Measurements from ENCODE around the gene PITPNC1. TPM values are rescaled to one million over a fixed set of nuclear protein-coding genes. Genes with fewer than 3 reads are reported as not detected.

PITPNC1 gene
- total and polyA plus RNA-seq, 2 of the 13 experiments (the other 11 are each of a cell fraction or from before 2014, with no cell fraction given): 4.1 to 5.7 TPM

DNA sequence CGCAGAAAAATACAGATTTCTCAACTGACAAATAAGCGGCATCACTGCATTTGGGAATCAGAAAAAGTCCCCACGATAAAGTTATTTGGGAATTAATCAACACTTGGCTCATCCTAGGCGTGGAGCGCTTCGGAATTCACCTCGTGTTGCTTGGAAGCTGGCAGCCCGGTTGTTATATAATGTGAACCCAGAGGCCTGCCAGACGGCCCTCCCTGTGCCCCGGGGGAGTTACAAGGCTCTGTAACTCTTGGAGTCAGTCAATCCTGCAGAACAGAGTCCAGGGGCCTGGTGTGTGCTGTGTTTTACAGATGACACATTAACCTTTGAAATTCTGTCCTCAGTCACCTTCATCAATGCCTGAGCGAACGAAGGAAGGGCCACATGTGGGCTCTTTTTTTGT, 111.1 kb downstream of the PITPNC1 start:
- Histone ChIP-seq H3K4me1 (ENCODE audit: insufficient read depth, low read length) (peaks cover 17% of the 10 kb centered on the region), H3K27ac (ENCODE audit: extremely low read length, insufficient read depth, low read length) (no peak overlapping the region), H2AFZ (ENCODE audit: low read length) (no peak overlapping the region), H3K9me3 (ENCODE audit: low read length) (no peaks in the 10 kb centered on the region), H3K36me3 (replicated peaks in 1 of 2; ENCODE audit: control insufficient read depth in 1 of 2, insufficient read depth in 2 of 2, low read length in 2 of 2) (no peaks in the 10 kb centered on the region), H3K4me3 (replicated peaks in 1 of 3; ENCODE audit: insufficient read depth in 1 of 3, low read depth in 2 of 3, low read length in 3 of 3) (no peak overlapping the region), H3K9ac (ENCODE audit: insufficient read depth, low read depth, low read length) (no peak overlapping the region), H3K27me3 (ENCODE audit: control insufficient read depth in 1 of 2, insufficient read depth in 2 of 2, low read length in 2 of 2) (no peaks in the 10 kb centered on the region), H3K4me2 (ENCODE audit: low read depth, low read length) (peak overlapping the region; percentile 13; the same call in 1 of the 2 replicates), H4K20me1 (ENCODE audit: insufficient read depth, low read length) (no peaks in the 10 kb centered on the region), H3K79me2 (ENCODE audit: insufficient read depth, low read length) (no peaks in the 10 kb centered on the region)
- no peak for DNase-seq (ENCODE audit: low spot score)
- no peak for FAIRE-seq
- TF ChIP-seq ZNF652 (CRISPR knock-in tag; IDR thresholded peaks at IDR 0.05; ENCODE audit: borderline replicate concordance, low read depth) (peak; percentile 47; the same call in 1 of the 2 replicates), ZNF354B (CRISPR knock-in tag; IDR thresholded peaks at IDR 0.05) (no peak), SSRP1 (CRISPR knock-in tag; IDR thresholded peaks at IDR 0.05) (no peak), HNF4A (CRISPR knock-in tag; IDR thresholded peaks at IDR 0.05) (peak; percentile 50), TGIF2 (CRISPR knock-in tag; IDR thresholded peaks at IDR 0.05) (no peak), ZNF232 (CRISPR knock-in tag; IDR thresholded peaks at IDR 0.05; ENCODE audit: borderline replicate concordance) (peak; percentile 37; the same call in 1 of the 2 replicates), HNF4G (IDR thresholded peaks at IDR 0.05; ENCODE audit: borderline replicate concordance, low read depth, low read length) (peak; percentile 7; the same call in 1 of the 2 replicates), HNF4G (CRISPR knock-in tag; IDR thresholded peaks at IDR 0.05; ENCODE audit: borderline replicate concordance, low read depth) (no peak), ZNF704 (CRISPR knock-in tag; IDR thresholded peaks at IDR 0.05; ENCODE audit: borderline replicate concordance) (no peak), ZNF33A (CRISPR knock-in tag; IDR thresholded peaks at IDR 0.05; ENCODE audit: borderline replicate concordance) (0 out of 2 replicates have a peak, but pooled peaks have one; percentile 15), RARA (CRISPR knock-in tag; IDR thresholded peaks at IDR 0.05) (peak; percentile 43; the same call in 1 of the 2 replicates), ZNF3 (CRISPR knock-in tag; IDR thresholded peaks at IDR 0.05) (peak; percentile 62; the same call in 1 of the 2 replicates), ZNF292 (CRISPR knock-in tag; IDR thresholded peaks at IDR 0.05; ENCODE audit: borderline replicate concordance, low read depth) (0 out of 2 replicates have a peak, but pooled peaks have one; percentile 46), ZHX1 (CRISPR knock-in tag; IDR thresholded peaks at IDR 0.05; ENCODE audit: low read depth) (no peak), ZSCAN31 (CRISPR knock-in tag; IDR thresholded peaks at IDR 0.05; ENCODE audit: low read depth) (no peak)
- TF ChIP-seq, protein P1, sequence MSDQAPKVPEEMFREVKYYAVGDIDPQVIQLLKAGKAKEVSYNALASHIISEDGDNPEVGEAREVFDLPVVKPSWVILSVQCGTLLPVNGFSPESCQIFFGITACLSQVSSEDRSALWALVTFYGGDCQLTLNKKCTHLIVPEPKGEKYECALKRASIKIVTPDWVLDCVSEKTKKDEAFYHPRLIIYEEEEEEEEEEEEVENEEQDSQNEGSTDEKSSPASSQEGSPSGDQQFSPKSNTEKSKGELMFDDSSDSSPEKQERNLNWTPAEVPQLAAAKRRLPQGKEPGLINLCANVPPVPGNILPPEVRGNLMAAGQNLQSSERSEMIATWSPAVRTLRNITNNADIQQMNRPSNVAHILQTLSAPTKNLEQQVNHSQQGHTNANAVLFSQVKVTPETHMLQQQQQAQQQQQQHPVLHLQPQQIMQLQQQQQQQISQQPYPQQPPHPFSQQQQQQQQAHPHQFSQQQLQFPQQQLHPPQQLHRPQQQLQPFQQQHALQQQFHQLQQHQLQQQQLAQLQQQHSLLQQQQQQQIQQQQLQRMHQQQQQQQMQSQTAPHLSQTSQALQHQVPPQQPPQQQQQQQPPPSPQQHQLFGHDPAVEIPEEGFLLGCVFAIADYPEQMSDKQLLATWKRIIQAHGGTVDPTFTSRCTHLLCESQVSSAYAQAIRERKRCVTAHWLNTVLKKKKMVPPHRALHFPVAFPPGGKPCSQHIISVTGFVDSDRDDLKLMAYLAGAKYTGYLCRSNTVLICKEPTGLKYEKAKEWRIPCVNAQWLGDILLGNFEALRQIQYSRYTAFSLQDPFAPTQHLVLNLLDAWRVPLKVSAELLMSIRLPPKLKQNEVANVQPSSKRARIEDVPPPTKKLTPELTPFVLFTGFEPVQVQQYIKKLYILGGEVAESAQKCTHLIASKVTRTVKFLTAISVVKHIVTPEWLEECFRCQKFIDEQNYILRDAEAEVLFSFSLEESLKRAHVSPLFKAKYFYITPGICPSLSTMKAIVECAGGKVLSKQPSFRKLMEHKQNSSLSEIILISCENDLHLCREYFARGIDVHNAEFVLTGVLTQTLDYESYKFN (CRISPR knock-in tag; conservative IDR thresholded peaks at IDR 0.05): 0 out of 2 replicates have a peak, but pooled peaks have one; percentile 14
- TF ChIP-seq, protein P2, sequence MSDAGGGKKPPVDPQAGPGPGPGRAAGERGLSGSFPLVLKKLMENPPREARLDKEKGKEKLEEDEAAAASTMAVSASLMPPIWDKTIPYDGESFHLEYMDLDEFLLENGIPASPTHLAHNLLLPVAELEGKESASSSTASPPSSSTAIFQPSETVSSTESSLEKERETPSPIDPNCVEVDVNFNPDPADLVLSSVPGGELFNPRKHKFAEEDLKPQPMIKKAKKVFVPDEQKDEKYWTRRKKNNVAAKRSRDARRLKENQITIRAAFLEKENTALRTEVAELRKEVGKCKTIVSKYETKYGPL (CRISPR knock-in tag; IDR thresholded peaks at IDR 0.05): 0 out of 2 replicates have a peak, but pooled peaks have one; percentile 42
- intact Hi-C loops (cut with micrococcal nuclease; ENCODE audit: unreplicated experiment) (no loop called here), in situ Hi-C loops (cut with HindIII; ENCODE audit: extremely low pct_ligation_motif_present, low pct_unique_long_range_greater_than_20kb) (no loop called here)
- WGBS (ENCODE audit: low lambda C conversion rate): 29% methylated on average over 10 of the region's 12 CpGs
- BruUV-seq (replicated peaks): no TSS peak
- ChIA-PET POLR2A (no interaction called here), CTCF (ENCODE audit: low intra/inter-chr PET ratio, low total read pairs) (no interaction called here)
- ATAC-seq: peak; percentile 91
